NB4 (cell line): Measurements from ENCODE around the gene DGKB.

Experiments
- CTCF ChIP-seq: IDR thresholded peaks from one replicate; pipeline ENCODE4 v1.5.1; 2012; ENCODE audit warnings: low read depth, low read length
- MAX ChIP-seq: IDR thresholded peaks from 2 replicates; pipeline ENCODE4 v1.6.1; 2011; ENCODE audit warnings: low read depth, low read length
- MYC ChIP-seq: IDR thresholded peaks from 2 replicates; pipeline ENCODE4 v1.6.1; 2011; ENCODE audit warnings: low read depth, low read length
- POLR2A ChIP-seq: IDR thresholded peaks from 2 replicates; pipeline ENCODE4 v1.6.1; 2011; ENCODE audit warnings: mild to moderate bottlenecking; ENCODE audit not compliant: insufficient read length; ENCODE audit errors: extremely low read depth

- TF ChIP-seq CTCF (no peak), POLR2A (no peak), MAX (no peak), MYC (no peak)
Measured at GRCh38 chr7:14341200-14341775, 561.3 kb downstream of the DGKB start.
